HCT116 (cell line): ENCODE results near the gene KIF5A. TPM values are rescaled to one million over a fixed set of nuclear protein-coding genes. Genes with fewer than 3 reads are reported as not detected.

ENCODE experiments used
- ATAC-seq: fragments of 200-7000 bp; cut with Tn5 transposase; 2 replicates; pipeline ENCODE4 v1.9.1; 2020; ENCODE audit warnings: mild to moderate bottlenecking, moderate library complexity
- BruUV-seq: library from RNA; stranded (reverse); fragments of 400-500 nt; replicated peaks from 2 replicates; lab custom pipeline; 2021; lab: Mats Ljungman, UMichigan
- CTCF ChIA-PET: fragments of 300-600 bp; sonication (Branson Sonifier 250); formaldehyde crosslinking; loops from one replicate; lab custom pipeline; 2021; ENCODE audit warnings: antibody characterized with exemption; lab: Charles Lee
- POLR2A ChIA-PET: fragments of 300-600, 350-600 bp; sonication (Branson Sonifier 250); formaldehyde crosslinking; loops from one replicate; lab custom pipeline; 2021; ENCODE audit warnings: antibody characterized with exemption; lab: Charles Lee
- RAD21 ChIA-PET, 2 experiments: fragments of 300-600 bp; sonication (Branson Sonifier 250); formaldehyde crosslinking; loops; one replicate each; lab custom pipeline; 2023; ENCODE audit warnings: low total read pairs in 2 of 2; ENCODE audit not compliant: uncharacterized antibody in 2 of 2, unreplicated experiment in 2 of 2, low non-redundant PET in 1 of 2; lab: Charles Lee
- DNase-seq: peaks from one replicate; pipeline ENCODE4 v3.0.0-alpha.2; 2010; ENCODE audit warnings: low read depth, low spot score
- H2AFZ ChIP-seq: fragments of 200-600 bp; shearing (Covaris generic), sonication (generic); 2 replicates; pipeline ENCODE4 v1.6.1; 2017; ENCODE audit warnings: low read depth, mixed run types, mixed read lengths, antibody characterized with exemption, low read length; ENCODE audit not compliant: poor library complexity, severe bottlenecking
- H3K27ac ChIP-seq: 2 replicates; pipeline ENCODE4 v1.5.1; 2012; ENCODE audit warnings: low read depth, low read length
- H3K27me3 ChIP-seq: fragments of 200-600 bp; sonication (generic); 2 replicates; pipeline ENCODE4 v1.6.1; 2016; ENCODE audit warnings: mixed run types, low read length, mixed read lengths; ENCODE audit not compliant: insufficient read depth
- H3K36me3 ChIP-seq, 2 experiments: fragments of 200-500 bp in 1 of 2; fragments of 200-600 bp in 1 of 2; sonication (Bioruptor generic) in 1 of 2; sonication (generic) in 1 of 2; 2 replicates each; pipeline versions ENCODE4 v1.5.1 to v1.6.1; 2014 to 2016; ENCODE audit warnings: low read length in 2 of 2, inconsistent platforms in 1 of 2, mixed read lengths in 1 of 2, mixed run types in 1 of 2; ENCODE audit not compliant: insufficient read depth in 2 of 2, control insufficient read depth in 1 of 2
- H3K4me1 ChIP-seq, 2 experiments: fragments of 200-600 bp in 1 of 2; sonication (generic) in 1 of 2; 2 replicates each; pipeline versions ENCODE4 v1.5.1 to v1.6.1; 2012 to 2017; ENCODE audit warnings: low read length in 2 of 2, inconsistent platforms in 1 of 2, mild to moderate bottlenecking in 1 of 2, mixed read lengths in 1 of 2, mixed run types in 1 of 2, moderate library complexity in 1 of 2; ENCODE audit not compliant: insufficient read depth in 2 of 2, control insufficient read depth in 1 of 2
- H3K4me2 ChIP-seq: fragments of 200-600 bp; sonication (generic); 2 replicates; pipeline ENCODE4 v1.6.1; 2017; ENCODE audit warnings: mixed run types, low read length, mixed read lengths
- H3K4me3 ChIP-seq, 2 experiments: fragments of 200-600 bp in 1 of 2; sonication (generic) in 1 of 2; replicated peaks in 1 of 2; 2 replicates each; pipeline ENCODE4 v1.5.1; 2011 to 2016; ENCODE audit warnings: low read length in 2 of 2, control low read depth in 1 of 2, low read depth in 1 of 2, mild to moderate bottlenecking in 1 of 2, mixed read lengths in 1 of 2, mixed run types in 1 of 2
- H3K79me2 ChIP-seq: fragments of 200-600 bp; sonication (generic); 2 replicates; pipeline ENCODE4 v1.6.1; 2017; ENCODE audit warnings: mild to moderate bottlenecking, mixed run types, low read length, moderate library complexity, mixed read lengths; ENCODE audit not compliant: insufficient read depth
- H3K9ac ChIP-seq: fragments of 200-600 bp; sonication (generic); 2 replicates; pipeline ENCODE4 v1.6.1; 2016; ENCODE audit warnings: low read length, mixed read lengths
- H3K9me2 ChIP-seq: fragments of 200-600 bp; sonication (generic), shearing (Covaris generic); 2 replicates; pipeline ENCODE4 v1.6.1; 2017; ENCODE audit warnings: mixed run types, mild to moderate bottlenecking, moderate library complexity; ENCODE audit not compliant: insufficient read depth
- H3K9me3 ChIP-seq, 2 experiments: fragments of 200-500 bp in 1 of 2; fragments of 200-600 bp in 1 of 2; sonication (Bioruptor generic) in 1 of 2; sonication (generic) in 1 of 2; 2 replicates each; pipeline ENCODE4 v1.6.1; 2014 to 2017; ENCODE audit warnings: low read length in 2 of 2, mixed read lengths in 2 of 2, inconsistent platforms in 1 of 2, low read depth in 1 of 2, mild to moderate bottlenecking in 1 of 2, mixed run types in 1 of 2, moderate library complexity in 1 of 2; ENCODE audit not compliant: control insufficient read depth in 1 of 2, insufficient read depth in 1 of 2
- H4K20me1 ChIP-seq: fragments of 200-600 bp; sonication (generic), shearing (Covaris generic); 2 replicates; pipeline ENCODE4 v1.6.1; 2017; ENCODE audit warnings: mixed run types, mild to moderate bottlenecking, moderate library complexity; ENCODE audit not compliant: insufficient read depth
- ELF1 ChIP-seq: IDR thresholded peaks from 2 replicates; pipeline ENCODE4 v1.6.1; 2012; ENCODE audit warnings: low read depth, borderline replicate concordance
- EZH2 ChIP-seq: fragments of 200-600 bp; sonication (generic); IDR thresholded peaks from 2 replicates; pipeline ENCODE4 v1.6.1; 2017; ENCODE audit warnings: antibody characterized with exemption, mixed run types
- FOSL1 ChIP-seq: IDR thresholded peaks from 2 replicates; pipeline ENCODE4 v1.6.1; 2012; ENCODE audit warnings: low read depth
- POLR2A ChIP-seq: IDR thresholded peaks from 2 replicates; pipeline ENCODE4 v1.7.0; 2011; ENCODE audit warnings: borderline replicate concordance; ENCODE audit not compliant: insufficient read depth, insufficient read length; ENCODE audit errors: extremely low read depth
- POLR2AphosphoS5 ChIP-seq: IDR thresholded peaks from 2 replicates; pipeline ENCODE4 v1.6.1; 2011; ENCODE audit warnings: mild to moderate bottlenecking, low read depth, low read length, moderate library complexity
- SP1 ChIP-seq: IDR thresholded peaks from 2 replicates; pipeline ENCODE4 v1.6.1; 2012; ENCODE audit warnings: low read depth
- SRF ChIP-seq: IDR thresholded peaks from 2 replicates; pipeline ENCODE4 v1.6.1; 2012; ENCODE audit warnings: low read depth
- TCF7L2 ChIP-seq: IDR thresholded peaks from 2 replicates; pipeline ENCODE4 v1.7.0; 2011; ENCODE audit warnings: borderline replicate concordance, inconsistent platforms; ENCODE audit not compliant: insufficient read depth, insufficient read length; ENCODE audit errors: extremely low read depth
- YY1 ChIP-seq: IDR thresholded peaks from 2 replicates; pipeline ENCODE4 v1.6.1; 2011; ENCODE audit warnings: low read length, low read depth, moderate library complexity, mild to moderate bottlenecking; ENCODE audit not compliant: insufficient replicate concordance; ENCODE audit errors: extremely low read depth
- ZFX ChIP-seq: fragments of 450-650 bp; IDR thresholded peaks from 2 replicates; pipeline ENCODE4 v1.6.1; 2017
- ZNF274 ChIP-seq: fragments of 200-500 bp; sonication (Bioruptor generic); IDR thresholded peaks from 2 replicates; pipeline ENCODE4 v1.6.1; 2014; ENCODE audit warnings: mild to moderate bottlenecking, low read depth, low read length, inconsistent platforms
- intact Hi-C: fragments of 100-400 bp; cut with micrococcal nuclease; formaldehyde crosslinking; loops from 2 replicates; pipeline ENCODE4 v1.10.0; 2022
- total RNA-seq: library from RNA; stranded (reverse); gene quantifications from one replicate; pipeline ENCODE4 v1.2.1, GENCODE V29; 2021; ENCODE audit not compliant: unreplicated experiment
- TF ChIP-seq, protein P1 (sequence below): IDR thresholded peaks from 2 replicates; pipeline ENCODE4 v1.6.1; 2011; ENCODE audit warnings: mild to moderate bottlenecking, low read length, moderate library complexity; ENCODE audit not compliant: insufficient replicate concordance; ENCODE audit errors: extremely low read depth
- TF ChIP-seq, protein P2 (sequence below): IDR thresholded peaks from 2 replicates; pipeline ENCODE4 v1.6.1; 2012
- TF ChIP-seq, protein P3 (sequence below), 3 experiments: fragments of 200-600 bp in 1 of 3; sonication (generic) in 1 of 3; IDR thresholded peaks in 2 of 3; conservative IDR thresholded peaks in 1 of 3; 2 replicates each; pipeline ENCODE4 v1.5.1; 2012 to 2017; ENCODE audit warnings: low read depth in 2 of 3, low read length in 2 of 3, antibody characterized with exemption in 1 of 3, borderline replicate concordance in 1 of 3, control low read depth in 1 of 3, mild to moderate bottlenecking in 1 of 3, mixed read lengths in 1 of 3, mixed run types in 1 of 3, moderate library complexity in 1 of 3; ENCODE audit not compliant: insufficient read depth in 1 of 3

KIF5A gene
- total RNA-seq, 1 experiment from 2014 or later: 5.2 TPM

DNA sequence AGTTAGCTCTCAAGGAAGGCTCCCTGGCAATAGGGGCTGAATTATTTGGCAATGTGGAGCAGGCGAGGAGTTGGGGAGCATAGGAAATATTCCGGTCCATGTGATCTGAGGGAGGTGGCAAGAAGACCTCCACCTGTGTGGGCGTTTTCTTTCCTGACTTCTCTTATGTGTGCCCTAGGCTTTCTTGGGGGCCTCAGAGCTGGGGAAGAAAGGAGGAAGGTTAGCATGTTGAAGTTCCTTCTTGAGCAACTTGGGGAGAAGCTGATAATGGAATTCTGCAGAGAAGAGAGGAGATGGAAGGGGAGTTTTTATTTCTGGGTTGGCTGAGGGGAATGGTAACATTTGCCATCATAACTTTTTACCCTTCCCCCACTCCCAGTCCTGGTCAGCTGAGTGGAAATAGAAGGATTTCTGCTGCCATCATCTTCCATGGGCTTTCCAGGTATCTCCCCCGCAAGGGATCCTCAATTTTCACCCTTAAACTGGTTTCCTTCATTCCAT, 56.0 kb downstream of the KIF5A start:
- no peak overlapping the region for H2AFZ ChIP-seq
- intact Hi-C loops: no loop called here
- ATAC-seq: no peak
- ChIA-PET POLR2A (no interaction called here), CTCF (no interaction called here), RAD21 (no interaction called here)
- H3K9me2 ChIP-seq: no peaks in the 10 kb centered on the region
- no peaks in the 10 kb centered on the region for H4K20me1 ChIP-seq
- H3K27me3 ChIP-seq: no peaks in the 10 kb centered on the region
- H3K4me1 ChIP-seq: peaks cover 2 to 6% of the 10 kb centered on the region in 2 experiments; a peak in 2 of 4 replicates
- no peaks in the 10 kb centered on the region for H3K79me2 ChIP-seq
- TF ChIP-seq SP1 (no peak), TCF7L2 (no peak), FOSL1 (no peak), POLR2AphosphoS5 (no peak), ELF1 (no peak), POLR2A (no peak), ZNF274 (no peak), EZH2 (no peak), SRF (no peak), ZFX (no peak), YY1 (no peak)
- TF ChIP-seq, protein P1, sequence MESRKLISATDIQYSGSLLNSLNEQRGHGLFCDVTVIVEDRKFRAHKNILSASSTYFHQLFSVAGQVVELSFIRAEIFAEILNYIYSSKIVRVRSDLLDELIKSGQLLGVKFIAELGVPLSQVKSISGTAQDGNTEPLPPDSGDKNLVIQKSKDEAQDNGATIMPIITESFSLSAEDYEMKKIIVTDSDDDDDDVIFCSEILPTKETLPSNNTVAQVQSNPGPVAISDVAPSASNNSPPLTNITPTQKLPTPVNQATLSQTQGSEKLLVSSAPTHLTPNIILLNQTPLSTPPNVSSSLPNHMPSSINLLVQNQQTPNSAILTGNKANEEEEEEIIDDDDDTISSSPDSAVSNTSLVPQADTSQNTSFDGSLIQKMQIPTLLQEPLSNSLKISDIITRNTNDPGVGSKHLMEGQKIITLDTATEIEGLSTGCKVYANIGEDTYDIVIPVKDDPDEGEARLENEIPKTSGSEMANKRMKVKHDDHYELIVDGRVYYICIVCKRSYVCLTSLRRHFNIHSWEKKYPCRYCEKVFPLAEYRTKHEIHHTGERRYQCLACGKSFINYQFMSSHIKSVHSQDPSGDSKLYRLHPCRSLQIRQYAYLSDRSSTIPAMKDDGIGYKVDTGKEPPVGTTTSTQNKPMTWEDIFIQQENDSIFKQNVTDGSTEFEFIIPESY: no peak
- TF ChIP-seq, protein P2, sequence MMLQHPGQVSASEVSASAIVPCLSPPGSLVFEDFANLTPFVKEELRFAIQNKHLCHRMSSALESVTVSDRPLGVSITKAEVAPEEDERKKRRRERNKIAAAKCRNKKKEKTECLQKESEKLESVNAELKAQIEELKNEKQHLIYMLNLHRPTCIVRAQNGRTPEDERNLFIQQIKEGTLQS: no peak
- TF ChIP-seq, protein P3, sequence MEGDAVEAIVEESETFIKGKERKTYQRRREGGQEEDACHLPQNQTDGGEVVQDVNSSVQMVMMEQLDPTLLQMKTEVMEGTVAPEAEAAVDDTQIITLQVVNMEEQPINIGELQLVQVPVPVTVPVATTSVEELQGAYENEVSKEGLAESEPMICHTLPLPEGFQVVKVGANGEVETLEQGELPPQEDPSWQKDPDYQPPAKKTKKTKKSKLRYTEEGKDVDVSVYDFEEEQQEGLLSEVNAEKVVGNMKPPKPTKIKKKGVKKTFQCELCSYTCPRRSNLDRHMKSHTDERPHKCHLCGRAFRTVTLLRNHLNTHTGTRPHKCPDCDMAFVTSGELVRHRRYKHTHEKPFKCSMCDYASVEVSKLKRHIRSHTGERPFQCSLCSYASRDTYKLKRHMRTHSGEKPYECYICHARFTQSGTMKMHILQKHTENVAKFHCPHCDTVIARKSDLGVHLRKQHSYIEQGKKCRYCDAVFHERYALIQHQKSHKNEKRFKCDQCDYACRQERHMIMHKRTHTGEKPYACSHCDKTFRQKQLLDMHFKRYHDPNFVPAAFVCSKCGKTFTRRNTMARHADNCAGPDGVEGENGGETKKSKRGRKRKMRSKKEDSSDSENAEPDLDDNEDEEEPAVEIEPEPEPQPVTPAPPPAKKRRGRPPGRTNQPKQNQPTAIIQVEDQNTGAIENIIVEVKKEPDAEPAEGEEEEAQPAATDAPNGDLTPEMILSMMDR (IDR thresholded peaks at IDR 0.05 in 2 of 3, conservative IDR thresholded peaks at IDR 0.05 in 1 of 3; ENCODE audit: borderline replicate concordance in 1 of 3, insufficient read depth in 1 of 3, low read depth in 2 of 3, low read length in 2 of 3): no peak
- H3K9ac ChIP-seq: no peak overlapping the region
- H3K4me2 ChIP-seq: no peak overlapping the region
- H3K36me3 ChIP-seq: peaks cover 5 to 8% of the 10 kb centered on the region in 2 experiments; a peak in 2 of 4 replicates
- BruUV-seq: no TSS peak
- H3K4me3 ChIP-seq: no peak overlapping the region
- no peak for DNase-seq
- no peak overlapping the region for H3K27ac ChIP-seq
- no peaks in the 10 kb centered on the region for H3K9me3 ChIP-seq
